Subcutaneous abdominal adipose tissue (tissue), 5 donors: ENCODE measurements around the gene AMER1.

Source experiments
- H3K27ac ChIP-seq: one replicate; pipeline ENCODE4 v1.7.0; 2013; ENCODE audit warnings: low read depth, mild to moderate bottlenecking, inconsistent platforms, low read length, moderate library complexity
- H3K27me3 ChIP-seq, 5 donors: one replicate each; pipeline ENCODE4 v1.7.0; 2013; ENCODE audit warnings: low read length in 5 of 5, inconsistent platforms in 1 of 5; ENCODE audit not compliant: control insufficient read depth in 5 of 5, insufficient read depth in 4 of 5
- H3K36me3 ChIP-seq, 5 donors: one replicate each; pipeline ENCODE4 v1.7.0; 2013; ENCODE audit warnings: low read length in 5 of 5; ENCODE audit not compliant: control insufficient read depth in 5 of 5, insufficient read depth in 5 of 5
- H3K4me1 ChIP-seq, 5 donors: one replicate each; pipeline ENCODE4 v1.7.0; 2013; ENCODE audit warnings: low read length in 5 of 5, mild to moderate bottlenecking in 3 of 5, moderate library complexity in 1 of 5; ENCODE audit not compliant: control insufficient read depth in 5 of 5, insufficient read depth in 5 of 5
- H3K4me3 ChIP-seq, 5 donors: one replicate each; pipeline ENCODE4 v1.7.0; 2013; ENCODE audit warnings: low read length in 5 of 5, low read depth in 1 of 5
- H3K9ac ChIP-seq, 5 donors: one replicate each; pipeline ENCODE4 v1.7.0; 2013; ENCODE audit warnings: low read length in 5 of 5, mild to moderate bottlenecking in 4 of 5, moderate library complexity in 3 of 5
- H3K9me3 ChIP-seq, 5 donors: one replicate each; pipeline ENCODE4 v1.7.0; 2013; ENCODE audit warnings: low read length in 5 of 5; ENCODE audit not compliant: control insufficient read depth in 5 of 5
- donor health status: healthy.
- donor health status: healthy.
- donor health status: healthy.
- donor health status: healthy.
- donor health status: healthy.

The AMER1 gene

GRCh38 chrX:64202808-64203325, 2.6 kb downstream of the AMER1 start:
- no peak overlapping the region for H3K27ac ChIP-seq
- H3K9ac ChIP-seq = no peak overlapping the region

GRCh38 chrX:64198036-64198435, 7.5 kb downstream of the AMER1 start:
- H3K4me1 ChIP-seq = no peaks in the 10 kb centered on the region
- no peak overlapping the region for H3K4me3 ChIP-seq
- peaks cover 0 to 10% (median 0%) of the 10 kb centered on the region in 5 donors for H3K27me3 ChIP-seq

More at GRCh38 chrX:64202808-64203325, 2.6 kb downstream of the AMER1 start:
- Histone ChIP-seq H3K4me3 (no peak overlapping the region), H3K36me3 (no peaks in the 10 kb centered on the region), H3K9me3 (no peaks in the 10 kb centered on the region), H3K4me1 (peaks cover 0 to 25% (median 21%) of the 10 kb centered on the region in 5 donors), H3K27me3 (peaks cover 0 to 12% (median 4%) of the 10 kb centered on the region in 5 donors)

DNA sequence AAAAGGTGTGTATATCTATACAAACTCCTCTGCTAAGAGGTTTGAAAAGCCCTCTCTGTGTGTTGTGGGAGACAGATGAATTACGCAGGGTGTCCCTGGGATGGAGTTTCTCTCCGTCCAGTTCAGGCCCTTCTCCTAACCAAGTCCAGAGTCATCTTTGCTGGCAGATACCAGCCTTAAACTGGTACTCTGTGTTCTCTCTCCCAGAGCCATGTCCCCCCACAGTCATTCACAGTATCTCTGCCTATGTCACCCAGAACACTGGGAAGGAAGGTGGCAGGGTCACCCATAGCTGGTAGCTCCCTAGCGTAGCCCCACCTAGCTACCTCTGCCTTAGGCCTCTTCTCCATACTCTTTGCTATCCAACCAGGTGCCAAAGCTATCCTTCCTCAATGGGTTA, 8.9 kb downstream of the AMER1 start:
- no peak overlapping the region for H3K4me3 ChIP-seq
- no peaks in the 10 kb centered on the region for H3K9me3 ChIP-seq

More at GRCh38 chrX:64198036-64198435, 7.5 kb downstream of the AMER1 start:
- Histone ChIP-seq H3K27ac (no peak overlapping the region), H3K9ac (no peak overlapping the region), H3K9me3 (no peaks in the 10 kb centered on the region), H3K36me3 (peaks cover 0 to 1% (median 0%) of the 10 kb centered on the region in 5 donors)

DNA sequence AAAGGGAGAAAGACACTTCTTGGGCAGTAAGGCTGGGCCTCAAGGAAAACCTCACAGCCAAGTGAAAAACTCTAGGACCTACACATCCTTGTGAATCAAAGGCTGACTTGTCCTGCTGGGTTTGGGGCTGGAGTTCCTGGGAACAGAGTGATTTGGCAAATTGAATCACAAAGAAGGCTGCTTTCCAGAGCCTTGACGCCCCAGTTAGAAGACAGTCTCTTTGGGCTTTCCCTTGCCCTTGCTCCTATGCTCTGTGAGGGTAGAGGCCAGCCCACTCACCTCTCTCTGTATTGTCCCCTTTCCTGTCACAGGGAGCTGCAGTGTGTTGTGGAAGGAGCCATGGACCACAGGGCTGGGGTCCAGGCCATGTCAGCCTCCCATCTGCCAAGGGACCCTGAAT, 9.6 kb downstream of the AMER1 start:
- Histone ChIP-seq H3K4me1 (no peaks in the 10 kb centered on the region), H3K27me3 (peaks cover 0 to 8% (median 2%) of the 10 kb centered on the region in 5 donors), H3K36me3 (peaks cover 0 to 19% (median 7%) of the 10 kb centered on the region in 5 donors), H3K9me3 (no peaks in the 10 kb centered on the region), H3K27ac (no peak overlapping the region), H3K9ac (no peak overlapping the region), H3K4me3 (no peak overlapping the region)

More for the DNA sequence above, 8.9 kb downstream of the AMER1 start:
- H3K27me3 ChIP-seq = peaks cover 0 to 10% (median 2%) of the 10 kb centered on the region in 5 donors
- H3K9ac ChIP-seq = no peak overlapping the region
- H3K36me3 ChIP-seq = peaks cover 0 to 15% (median 5%) of the 10 kb centered on the region in 5 donors
- no peak overlapping the region for H3K27ac ChIP-seq
- no peaks in the 10 kb centered on the region for H3K4me1 ChIP-seq

GRCh38 chrX:64192673-64193072, 12.8 kb downstream of the AMER1 start:
- H3K27ac ChIP-seq = no peak overlapping the region

GRCh38 chrX:64192040-64192439, 13.5 kb downstream of the AMER1 start:
- no peak overlapping the region for H3K9ac ChIP-seq
- H3K36me3 ChIP-seq = peaks cover 0 to 33% (median 15%) of the 10 kb centered on the region in 5 donors
- H3K27ac ChIP-seq = no peak overlapping the region
- no peak overlapping the region for H3K4me3 ChIP-seq
- no peaks in the 10 kb centered on the region for H3K9me3 ChIP-seq
- peaks cover 0 to 6% (median 0%) of the 10 kb centered on the region in 5 donors for H3K4me1 ChIP-seq
- H3K27me3 ChIP-seq = peaks cover 0 to 3% (median 0%) of the 10 kb centered on the region in 5 donors

More at GRCh38 chrX:64192673-64193072, 12.8 kb downstream of the AMER1 start:
- Histone ChIP-seq H3K36me3 (peaks cover 0 to 29% (median 15%) of the 10 kb centered on the region in 5 donors), H3K4me1 (peaks cover 0 to under 1% (median 0%) of the 10 kb centered on the region in 5 donors), H3K9me3 (no peaks in the 10 kb centered on the region), H3K27me3 (peaks cover 0 to 3% (median 0%) of the 10 kb centered on the region in 5 donors), H3K9ac (no peak overlapping the region), H3K4me3 (no peak overlapping the region)

GRCh38 chrX:64191281-64192010, 14.1 kb downstream of the AMER1 start:
- Histone ChIP-seq H3K36me3 (peaks cover 0 to 34% (median 15%) of the 10 kb centered on the region in 5 donors), H3K9ac (no peak overlapping the region), H3K4me1 (peaks cover 0 to 10% (median 0%) of the 10 kb centered on the region in 5 donors), H3K27ac (no peak overlapping the region), H3K4me3 (no peak overlapping the region), H3K27me3 (peaks cover 0 to 3% (median 0%) of the 10 kb centered on the region in 5 donors), H3K9me3 (no peaks in the 10 kb centered on the region)

DNA sequence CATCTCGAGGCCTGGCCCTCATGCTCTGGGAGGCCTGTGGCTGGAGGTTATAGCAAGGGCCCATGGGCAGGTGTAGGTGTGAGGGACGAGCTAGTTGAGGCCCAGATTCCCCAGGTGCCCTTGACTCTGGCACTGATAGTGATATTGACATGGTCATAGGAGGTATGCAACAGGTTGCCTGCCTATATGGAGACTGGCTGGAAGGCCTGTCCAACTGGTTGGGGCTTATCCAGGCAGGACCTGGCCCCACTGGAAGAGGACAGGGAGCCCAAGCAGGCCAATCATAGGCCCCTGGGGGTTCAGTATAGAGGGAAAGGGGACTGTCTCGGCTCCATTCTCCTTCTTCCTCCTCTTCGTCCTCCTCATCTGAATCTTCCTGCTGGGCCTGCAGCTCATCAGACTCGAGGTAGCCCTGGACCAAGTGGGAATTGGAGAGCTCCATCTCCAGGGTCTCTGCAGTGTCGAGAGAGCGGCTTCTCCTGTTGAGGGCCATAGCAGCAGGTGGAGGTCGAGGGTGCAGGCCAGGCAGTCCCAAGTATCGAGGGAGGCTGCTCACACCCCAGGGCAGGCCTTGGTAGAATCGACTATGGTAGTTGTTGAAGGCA, 15.3 kb downstream of the AMER1 start:
- Histone ChIP-seq H3K36me3 (peaks cover 0 to 34% (median 15%) of the 10 kb centered on the region in 5 donors), H3K9me3 (no peaks in the 10 kb centered on the region), H3K27ac (no peak overlapping the region), H3K27me3 (peaks cover 0 to 3% (median 0%) of the 10 kb centered on the region in 5 donors), H3K4me1 (peaks cover 0 to 10% (median 0%) of the 10 kb centered on the region in 5 donors), H3K4me3 (no peak overlapping the region), H3K9ac (no peak overlapping the region)

GRCh38 chrX:64188901-64189300, 16.6 kb downstream of the AMER1 start:
- H3K27me3 ChIP-seq = peaks cover 0 to 4% (median 0%) of the 10 kb centered on the region in 5 donors
- H3K4me3 ChIP-seq = no peak overlapping the region
- no peaks in the 10 kb centered on the region for H3K9me3 ChIP-seq
- peaks cover 0 to 34% (median 15%) of the 10 kb centered on the region in 5 donors for H3K36me3 ChIP-seq
- H3K9ac ChIP-seq = no peak overlapping the region
- H3K27ac ChIP-seq = no peak overlapping the region
- H3K4me1 ChIP-seq = peaks cover 0 to 10% (median 0%) of the 10 kb centered on the region in 5 donors

GRCh38 chrX:64187762-64188150, 17.8 kb downstream of the AMER1 start:
- H3K4me3 ChIP-seq = no peak overlapping the region
- H3K4me1 ChIP-seq = peaks cover 0 to 10% (median 0%) of the 10 kb centered on the region in 5 donors
- peaks cover 0 to 4% (median 0%) of the 10 kb centered on the region in 5 donors for H3K27me3 ChIP-seq
- H3K27ac ChIP-seq = no peak overlapping the region
- no peak overlapping the region for H3K9ac ChIP-seq
- H3K9me3 ChIP-seq = no peaks in the 10 kb centered on the region
- peaks cover 0 to 30% (median 15%) of the 10 kb centered on the region in 5 donors for H3K36me3 ChIP-seq
